GM12878 (cell line): ENCODE measurements around the gene GABRR1. TPM values are rescaled to one million over a fixed set of nuclear protein-coding genes. Genes with fewer than 3 reads are reported as not detected.
A peak's percentile ranks its signal among the peaks of the same experiment; 100 is the strongest.

Experiments
- ATAC-seq: fragments of 200-7000 bp; cut with Tn5 transposase; 3 replicates; pipeline ENCODE4 v1.9.1; 2020; ENCODE audit warnings: mild to moderate bottlenecking, moderate library complexity
- BruUV-seq: library from RNA; stranded (reverse); fragments of 400-500 nt; replicated peaks from 2 replicates; lab custom pipeline; 2021; lab: Mats Ljungman, UMichigan
- CTCF ChIA-PET: fragments of 300-600 bp; sonication (Branson Sonifier 250); formaldehyde crosslinking; extraction: SDS; loops from one replicate; lab custom pipeline; 2021; ENCODE audit warnings: inconsistent platforms; lab: Yijun Ruan, JAX
- POLR2A ChIA-PET: fragments of 350-600 bp; formaldehyde crosslinking; extraction: SDS; loops from one replicate; lab custom pipeline; 2021; ENCODE audit warnings: inconsistent platforms; lab: Charles Lee
- RAD21 ChIA-PET: fragments of 300-600 bp; sonication (Branson Sonifier 250); formaldehyde crosslinking; loops from one replicate; lab custom pipeline; 2023; ENCODE audit warnings: antibody characterized with exemption; ENCODE audit not compliant: unreplicated experiment; lab: Charles Lee
- SMC1A ChIA-PET: fragments of 300-600 bp; sonication (Branson Sonifier 250); formaldehyde crosslinking; loops from one replicate; lab custom pipeline; 2023; ENCODE audit not compliant: unreplicated experiment, uncharacterized antibody; lab: Charles Lee
- DNase-seq: peaks from one replicate; pipeline ENCODE4 v3.0.0-alpha.2; 2011; ENCODE audit warnings: low read depth, low spot score
- FAIRE-seq: peaks from 3 replicates; lab custom pipeline; 2011; peaks lifted over from hg19 to GRCh38; lab: Jason Lieb, UNC
- H2AFZ ChIP-seq: 2 replicates; pipeline ENCODE4 v1.6.0; 2011; ENCODE audit warnings: low read depth, low read length, control low read depth; ENCODE audit not compliant: control insufficient read depth
- H3K27ac ChIP-seq: 2 replicates; pipeline ENCODE4 v1.5.1; 2011; ENCODE audit warnings: control low read depth; ENCODE audit not compliant: control insufficient read depth, insufficient read depth
- H3K27me3 ChIP-seq, 2 experiments: replicated peaks in 1 of 2; 2 replicates each; pipeline versions ENCODE4 v1.6.0 to v1.6.1; 2011; ENCODE audit warnings: low read length in 1 of 2; ENCODE audit not compliant: control insufficient read depth in 2 of 2, insufficient read depth in 2 of 2
- H3K36me3 ChIP-seq, 2 experiments: 2 replicates each; pipeline ENCODE4 v1.5.1; 2011; ENCODE audit warnings: low read length in 1 of 2; ENCODE audit not compliant: control insufficient read depth in 2 of 2, insufficient read depth in 2 of 2
- H3K4me1 ChIP-seq: 2 replicates; pipeline ENCODE4 v1.6.1; 2011; ENCODE audit warnings: mild to moderate bottlenecking, low read length, moderate library complexity, mixed read lengths; ENCODE audit not compliant: control insufficient read depth, insufficient read depth
- H3K4me2 ChIP-seq: 2 replicates; pipeline ENCODE4 v1.6.0; 2011; ENCODE audit warnings: control low read depth; ENCODE audit not compliant: control insufficient read depth, insufficient read depth
- H3K4me3 ChIP-seq: fragments of 200-600 bp; sonication (generic); 2 replicates; pipeline ENCODE4 v1.5.1; 2016
- H3K79me2 ChIP-seq: 2 replicates; pipeline ENCODE4 v1.6.0; 2011; ENCODE audit warnings: low read length; ENCODE audit not compliant: control insufficient read depth, insufficient read depth
- H3K9ac ChIP-seq: 2 replicates; pipeline ENCODE4 v1.8.0; 2011; ENCODE audit warnings: low read length, control low read depth, mixed read lengths; ENCODE audit not compliant: control insufficient read depth, insufficient read depth
- H3K9me3 ChIP-seq: replicated peaks from 3 replicates; pipeline ENCODE4 v1.5.1; 2011; ENCODE audit warnings: mild to moderate bottlenecking, low read length; ENCODE audit not compliant: control insufficient read depth, insufficient read depth
- H4K20me1 ChIP-seq: 2 replicates; pipeline ENCODE4 v1.6.0; 2011; ENCODE audit not compliant: control insufficient read depth, insufficient read depth
- EED ChIP-seq: sonication (generic); IDR thresholded peaks from 2 replicates; pipeline ENCODE4 v1.6.1; 2016; ENCODE audit warnings: antibody characterized with exemption, low read depth
- MEF2B ChIP-seq: fragments of 450-650 bp; IDR thresholded peaks from 2 replicates; pipeline ENCODE4 v1.6.1; 2018; ENCODE audit warnings: mild to moderate bottlenecking, moderate library complexity; ENCODE audit not compliant: partially characterized antibody, poor library complexity, severe bottlenecking
- MXI1 ChIP-seq: fragments of 150-350 bp; IDR thresholded peaks from 2 replicates; pipeline ENCODE4 v1.6.1; 2011; ENCODE audit warnings: low read depth, mild to moderate bottlenecking, inconsistent platforms, low read length, improper control_type of control experiment
- RELA ChIP-seq: fragments of 450-650 bp; IDR thresholded peaks from 2 replicates; pipeline ENCODE4 v1.8.0; 2014; ENCODE audit warnings: borderline replicate concordance; ENCODE audit not compliant: partially characterized antibody
- SPI1 ChIP-seq: IDR thresholded peaks from 2 replicates; pipeline ENCODE4 v1.6.1; 2011; ENCODE audit warnings: low read depth, mild to moderate bottlenecking, low read length, moderate library complexity, borderline replicate concordance; ENCODE audit not compliant: insufficient read depth
- WGBS: methylation state at CpG from one replicate; pipeline ENCODE4 v1.1.6; 2016; ENCODE audit warnings: low lambda C conversion rate; ENCODE audit not compliant: insufficient replicate concordance, insufficient coverage; ENCODE audit errors: missing lambda C conversion rate; 5-methylcytosine and 5-hydroxymethylcytosine counted together
- in situ Hi-C: fragments of 300-500 bp; cut with MboI; formaldehyde crosslinking; loops from 9 replicates; pipeline ENCODE4 v1.14.3; 2018; ENCODE audit warnings: mixed read lengths
- intact Hi-C: fragments of 100-400 bp; cut with micrococcal nuclease; formaldehyde crosslinking; loops from one replicate; pipeline ENCODE4 v1.14.2; 2022; ENCODE audit not compliant: unreplicated experiment
- polyA plus RNA-seq, 11 experiments: library from polyadenylated mRNA; depleted of rRNA in 4 of 11; unstranded in 6 of 11; stranded (reverse) in 5 of 11; fragments of >200 nt; fragmentation: Nextera tagmentation in 4 of 11; fragmentation: Illumina TruSeq in 1 of 11; extraction: Ambion mirVana in 4 of 11; extraction: Trizol in 1 of 11; gene quantifications; 1 replicate in 1 of 11; 2 replicates in 10 of 11; pipeline versions ENCODE4 v1.2.1 to v1.2.3, GENCODE V29; 2011 to 2016; ENCODE audit warnings: inconsistent platforms in 2 of 11, missing spikeins in 2 of 11, low read depth in 1 of 11
- total RNA-seq, 4 experiments: library from RNA; depleted of rRNA in 3 of 4; stranded (reverse); fragments of >200 nt in 3 of 4; fragmentation: Illumina TruSeq in 1 of 4; extraction: Trizol in 1 of 4; gene quantifications; 2 replicates each; pipeline versions ENCODE4 v1.2.1 to v1.2.3, GENCODE V29; 2013 to 2021
- TF ChIP-seq, protein P1 (sequence below): IDR thresholded peaks from 2 replicates; pipeline ENCODE4 v1.6.1; 2012; ENCODE audit warnings: low read length, inconsistent platforms
- TF ChIP-seq, protein P2 (sequence below): fragments of 450-650 bp; IDR thresholded peaks from 2 replicates; pipeline ENCODE4 v1.6.1; 2016; ENCODE audit warnings: mild to moderate bottlenecking, moderate library complexity, borderline replicate concordance

Gene GABRR1
- total and polyA plus RNA-seq, 10 of the 15 experiments (the other 5 are each of a cell fraction or from before 2014, with no cell fraction given), result not detected

DNA sequence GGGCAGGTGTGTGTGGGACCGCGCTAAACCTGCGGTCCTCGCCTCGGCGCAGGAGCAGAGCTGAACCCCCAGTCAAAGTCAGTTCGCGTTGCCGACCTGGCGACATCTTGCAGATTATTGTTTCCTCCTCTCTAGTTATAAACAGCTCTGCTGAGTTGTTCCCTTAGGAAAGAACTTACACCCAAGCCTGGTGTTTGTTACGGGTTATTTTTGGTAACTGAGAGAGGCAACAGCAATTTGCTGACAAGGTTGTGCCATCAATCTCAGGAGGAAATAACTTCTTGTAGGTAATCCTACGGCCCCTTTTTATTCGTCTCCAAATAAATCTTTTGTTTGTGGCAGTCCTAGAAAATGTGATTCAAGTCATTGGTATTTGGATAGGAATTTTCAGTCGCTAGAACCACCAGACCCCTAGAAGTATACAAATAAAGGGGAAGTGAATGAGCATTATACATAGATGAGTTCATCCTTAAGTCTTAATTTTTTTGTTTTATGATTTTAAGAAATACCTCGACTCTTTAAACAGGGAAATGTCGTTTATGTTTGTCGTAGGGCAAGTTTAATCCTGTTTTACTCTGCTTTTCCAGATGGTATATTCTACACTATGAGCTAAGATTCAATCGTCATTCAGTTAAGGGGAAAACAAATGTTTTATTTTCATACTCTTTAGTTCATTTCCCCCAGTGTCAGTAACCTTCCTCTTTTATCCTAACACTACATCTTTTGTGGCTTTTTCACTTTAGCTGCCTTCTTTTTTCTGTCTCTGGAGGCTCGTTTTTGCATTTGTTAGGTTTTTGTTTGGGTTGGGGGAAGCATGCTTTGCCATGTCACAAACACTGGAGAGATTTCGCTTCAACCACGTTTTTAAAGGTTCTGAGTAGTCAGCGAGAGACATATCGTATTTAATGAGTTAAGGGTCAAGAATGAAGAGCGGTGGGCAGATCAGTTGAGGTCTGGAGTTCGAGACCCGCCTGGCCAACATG, 70.1 kb downstream of the GABRR1 start:
- H3K4me1 ChIP-seq, result peaks cover 16% of the 10 kb centered on the region
- ChIA-PET CTCF (interaction anchor here (0.9 to 4.1 kb wide), 4 partner anchors 13 to 165 kb away, joined by 3 to 22 read pairs (median 5); partner anchors contain the start of gene PNRC1), RAD21 (interaction anchor here (1.3 to 3.0 kb wide), 5 partner anchors 62 to 203 kb away, joined by 4 to 14 read pairs (median 7); partner anchors contain the start of gene PNRC1), SMC1A (interaction anchor here (0.8 to 6.1 kb wide), 7 partner anchors 21 to 264 kb away, joined by 3 to 37 read pairs (median 3); partner anchors contain the start of gene PNRC1), POLR2A (interaction anchor here (0.6 to 5.2 kb wide), 8 partner anchors 12 to 1610 kb away, joined by 3 to 71 read pairs (median 3); partner anchors contain the start of genes PNRC1 and RNGTT)
- ATAC-seq, result peak; percentile 60
- H3K4me2 ChIP-seq, result peak overlapping the region; percentile 96
- no peaks in the 10 kb centered on the region; the same call in 2 of the 3 replicates for H3K9me3 ChIP-seq
- BruUV-seq, result TSS peak; percentile 75
- intact Hi-C loops, result loop anchor here (1.0 to 5.0 kb wide), 2 partner anchors 66 to 205 kb away; partner anchors contain the start of gene UBE2J1
- peak; percentile 30; the same call in 1 of the 2 replicates for TF ChIP-seq SPI1
- 0 out of 2 replicates have a peak, but pooled peaks have one; percentile 32 for TF ChIP-seq MXI1
- TF ChIP-seq, protein P1, sequence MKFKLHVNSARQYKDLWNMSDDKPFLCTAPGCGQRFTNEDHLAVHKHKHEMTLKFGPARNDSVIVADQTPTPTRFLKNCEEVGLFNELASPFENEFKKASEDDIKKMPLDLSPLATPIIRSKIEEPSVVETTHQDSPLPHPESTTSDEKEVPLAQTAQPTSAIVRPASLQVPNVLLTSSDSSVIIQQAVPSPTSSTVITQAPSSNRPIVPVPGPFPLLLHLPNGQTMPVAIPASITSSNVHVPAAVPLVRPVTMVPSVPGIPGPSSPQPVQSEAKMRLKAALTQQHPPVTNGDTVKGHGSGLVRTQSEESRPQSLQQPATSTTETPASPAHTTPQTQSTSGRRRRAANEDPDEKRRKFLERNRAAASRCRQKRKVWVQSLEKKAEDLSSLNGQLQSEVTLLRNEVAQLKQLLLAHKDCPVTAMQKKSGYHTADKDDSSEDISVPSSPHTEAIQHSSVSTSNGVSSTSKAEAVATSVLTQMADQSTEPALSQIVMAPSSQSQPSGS, result no peak
- TF ChIP-seq MEF2B, result peak; percentile 60
- TF ChIP-seq EED, result 0 out of 2 replicates have a peak, but pooled peaks have one; percentile 24
- TF ChIP-seq, protein P2, sequence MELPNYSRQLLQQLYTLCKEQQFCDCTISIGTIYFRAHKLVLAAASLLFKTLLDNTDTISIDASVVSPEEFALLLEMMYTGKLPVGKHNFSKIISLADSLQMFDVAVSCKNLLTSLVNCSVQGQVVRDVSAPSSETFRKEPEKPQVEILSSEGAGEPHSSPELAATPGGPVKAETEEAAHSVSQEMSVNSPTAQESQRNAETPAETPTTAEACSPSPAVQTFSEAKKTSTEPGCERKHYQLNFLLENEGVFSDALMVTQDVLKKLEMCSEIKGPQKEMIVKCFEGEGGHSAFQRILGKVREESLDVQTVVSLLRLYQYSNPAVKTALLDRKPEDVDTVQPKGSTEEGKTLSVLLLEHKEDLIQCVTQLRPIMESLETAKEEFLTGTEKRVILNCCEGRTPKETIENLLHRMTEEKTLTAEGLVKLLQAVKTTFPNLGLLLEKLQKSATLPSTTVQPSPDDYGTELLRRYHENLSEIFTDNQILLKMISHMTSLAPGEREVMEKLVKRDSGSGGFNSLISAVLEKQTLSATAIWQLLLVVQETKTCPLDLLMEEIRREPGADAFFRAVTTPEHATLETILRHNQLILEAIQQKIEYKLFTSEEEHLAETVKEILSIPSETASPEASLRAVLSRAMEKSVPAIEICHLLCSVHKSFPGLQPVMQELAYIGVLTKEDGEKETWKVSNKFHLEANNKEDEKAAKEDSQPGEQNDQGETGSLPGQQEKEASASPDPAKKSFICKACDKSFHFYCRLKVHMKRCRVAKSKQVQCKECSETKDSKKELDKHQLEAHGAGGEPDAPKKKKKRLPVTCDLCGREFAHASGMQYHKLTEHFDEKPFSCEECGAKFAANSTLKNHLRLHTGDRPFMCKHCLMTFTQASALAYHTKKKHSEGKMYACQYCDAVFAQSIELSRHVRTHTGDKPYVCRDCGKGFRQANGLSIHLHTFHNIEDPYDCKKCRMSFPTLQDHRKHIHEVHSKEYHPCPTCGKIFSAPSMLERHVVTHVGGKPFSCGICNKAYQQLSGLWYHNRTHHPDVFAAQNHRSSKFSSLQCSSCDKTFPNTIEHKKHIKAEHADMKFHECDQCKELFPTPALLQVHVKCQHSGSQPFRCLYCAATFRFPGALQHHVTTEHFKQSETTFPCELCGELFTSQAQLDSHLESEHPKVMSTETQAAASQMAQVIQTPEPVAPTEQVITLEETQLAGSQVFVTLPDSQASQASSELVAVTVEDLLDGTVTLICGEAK, result peak; percentile 28; the same call in 1 of the 2 replicates
- TF ChIP-seq RELA, result no peak
- H2AFZ ChIP-seq, result peak overlapping the region; percentile 84
- WGBS, result 25% methylated on average over 26 of the region's 26 CpGs
- DNase-seq, result no peak
- H4K20me1 ChIP-seq, result no peaks in the 10 kb centered on the region
- H3K27me3 ChIP-seq, result no peaks in the 10 kb centered on the region
- H3K4me3 ChIP-seq, result peak overlapping the region; percentile 71
- FAIRE-seq, result peak; percentile 41
- H3K36me3 ChIP-seq, result no peaks in the 10 kb centered on the region
- in situ Hi-C loops, result no loop called here
- H3K79me2 ChIP-seq, result peaks cover 13% of the 10 kb centered on the region
- H3K9ac ChIP-seq, result peak overlapping the region; percentile 80
- peak overlapping the region; percentile 75 for H3K27ac ChIP-seq
